Activated CD8-positive, alpha-beta memory T cell treated with anti-CD3 and anti-CD28 coated beads, Interleukin-2, amount 10 ng/mL, durations not matched to agents 7 days and 5 days (primary cell): ENCODE measurements around the gene U2AF1. TPM values are rescaled to one million over a fixed set of nuclear protein-coding genes. Genes with fewer than 3 reads are reported as not detected.
A peak's percentile ranks its signal among the peaks of the same experiment; 100 is the strongest.
"Not testable (repeated sequence)": the region's sequence is repeated elsewhere in the genome, so short reads cannot be mapped to it uniquely, and the experiment has no call there.

Experiments
- ATAC-seq: fragments of 150-1000 bp; cut with Tn5 transposase; one replicate; pipeline ENCODE4 v1.10.0; 2021; ENCODE audit warnings: moderate library complexity
- CTCF ChIA-PET: fragments of 350-600 bp; sonication (Branson Sonifier 250); formaldehyde crosslinking; loops from one replicate; lab custom pipeline; 2021; ENCODE audit warnings: antibody characterized with exemption; lab: Charles Lee
- DNase-seq: peaks from one replicate; pipeline ENCODE4 v3.0.0-alpha.2; 2020
- H3K27ac Mint-ChIP-seq: one replicate; pipeline ENCODE4 v1.8.0; 2021; ENCODE audit warnings: mild to moderate bottlenecking, mixed read lengths
- H3K27me3 Mint-ChIP-seq: one replicate; pipeline ENCODE4 v1.8.0; 2021; ENCODE audit warnings: mixed read lengths
- H3K36me3 Mint-ChIP-seq: one replicate; pipeline ENCODE4 v1.8.0; 2021; ENCODE audit warnings: mild to moderate bottlenecking, mixed read lengths
- H3K4me1 Mint-ChIP-seq: one replicate; pipeline ENCODE4 v1.8.0; 2021; ENCODE audit warnings: mixed read lengths
- H3K4me3 Mint-ChIP-seq: one replicate; pipeline ENCODE4 v1.8.0; 2021; ENCODE audit warnings: mild to moderate bottlenecking, moderate library complexity, mixed read lengths
- H3K9me3 Mint-ChIP-seq: one replicate; pipeline ENCODE4 v1.8.0; 2022; ENCODE audit warnings: low read depth, mixed read lengths
- total RNA-seq, 2 experiments: library from RNA; stranded (reverse); gene quantifications; one replicate each; pipeline ENCODE4 v1.2.3, GENCODE V29; 2021

The U2AF1 gene
- total RNA-seq, 2 experiments from 2014 or later: 16.4 to 18.8 TPM

- ATAC-seq, H3K27me3 Mint-ChIP-seq, H3K27ac Mint-ChIP-seq, H3K36me3 Mint-ChIP-seq, H3K4me1 Mint-ChIP-seq, DNase-seq, H3K9me3 Mint-ChIP-seq, CTCF ChIA-PET, H3K4me3 Mint-ChIP-seq: not testable (repeated sequence)
Observed at GRCh38 chr21:43104642-43105041, 2.7 kb downstream of the U2AF1 start.

GRCh38 chr21:43102281-43102680 is 5.1 kb downstream of the U2AF1 start:
- H3K9me3 Mint-ChIP-seq, CTCF ChIA-PET, H3K4me3 Mint-ChIP-seq, H3K27me3 Mint-ChIP-seq, DNase-seq, ATAC-seq, H3K27ac Mint-ChIP-seq, H3K4me1 Mint-ChIP-seq, H3K36me3 Mint-ChIP-seq: not testable (repeated sequence)

GRCh38 chr21:43101676-43102075 is 5.7 kb downstream of the U2AF1 start:
- CTCF ChIA-PET, H3K36me3 Mint-ChIP-seq, DNase-seq, H3K27ac Mint-ChIP-seq, H3K4me3 Mint-ChIP-seq, ATAC-seq, H3K27me3 Mint-ChIP-seq, H3K4me1 Mint-ChIP-seq, H3K9me3 Mint-ChIP-seq: not testable (repeated sequence)

- H3K27ac Mint-ChIP-seq, DNase-seq, H3K4me1 Mint-ChIP-seq, H3K4me3 Mint-ChIP-seq, H3K9me3 Mint-ChIP-seq, CTCF ChIA-PET, H3K36me3 Mint-ChIP-seq, ATAC-seq, H3K27me3 Mint-ChIP-seq: not testable (repeated sequence)
Observed at GRCh38 chr21:43101000-43101399, 6.4 kb downstream of the U2AF1 start.

GRCh38 chr21:43091979-43092614 is 15.3 kb downstream of the U2AF1 start:
- H3K36me3 Mint-ChIP-seq, H3K9me3 Mint-ChIP-seq, H3K4me1 Mint-ChIP-seq, CTCF ChIA-PET, H3K27me3 Mint-ChIP-seq, H3K27ac Mint-ChIP-seq, DNase-seq, H3K4me3 Mint-ChIP-seq: not testable (repeated sequence)
- ATAC-seq: peak; percentile 20

GRCh38 chr21:43090947-43091346 is 16.4 kb downstream of the U2AF1 start:
- DNase-seq, H3K27ac Mint-ChIP-seq, ATAC-seq, H3K4me3 Mint-ChIP-seq, H3K4me1 Mint-ChIP-seq, H3K27me3 Mint-ChIP-seq, CTCF ChIA-PET, H3K9me3 Mint-ChIP-seq, H3K36me3 Mint-ChIP-seq: not testable (repeated sequence)

GRCh38 chr21:43089463-43089862 is 17.9 kb downstream of the U2AF1 start:
- ATAC-seq, H3K4me1 Mint-ChIP-seq, DNase-seq, H3K27ac Mint-ChIP-seq, H3K27me3 Mint-ChIP-seq, CTCF ChIA-PET, H3K4me3 Mint-ChIP-seq, H3K36me3 Mint-ChIP-seq, H3K9me3 Mint-ChIP-seq: not testable (repeated sequence)

- H3K4me3 Mint-ChIP-seq, H3K4me1 Mint-ChIP-seq, ATAC-seq, H3K27me3 Mint-ChIP-seq, H3K27ac Mint-ChIP-seq, DNase-seq, H3K9me3 Mint-ChIP-seq, H3K36me3 Mint-ChIP-seq, CTCF ChIA-PET: not testable (repeated sequence)
Observed at GRCh38 chr21:43082587-43083300, 24.6 kb downstream of the U2AF1 start.

GRCh38 chr21:43076643-43077042 is 30.7 kb downstream of the U2AF1 start:
- H3K9me3 Mint-ChIP-seq, CTCF ChIA-PET, H3K36me3 Mint-ChIP-seq, H3K27me3 Mint-ChIP-seq, H3K4me3 Mint-ChIP-seq, ATAC-seq, DNase-seq, H3K27ac Mint-ChIP-seq, H3K4me1 Mint-ChIP-seq: not testable (repeated sequence)

- H3K4me3 Mint-ChIP-seq, DNase-seq, H3K27me3 Mint-ChIP-seq, CTCF ChIA-PET, H3K36me3 Mint-ChIP-seq, H3K27ac Mint-ChIP-seq, H3K9me3 Mint-ChIP-seq, H3K4me1 Mint-ChIP-seq: not testable (repeated sequence)
- ATAC-seq: peak; percentile 29
Observed at GRCh38 chr21:43076023-43076637, 31.2 kb downstream of the U2AF1 start.

- H3K9me3 Mint-ChIP-seq, H3K27me3 Mint-ChIP-seq, H3K4me1 Mint-ChIP-seq, H3K27ac Mint-ChIP-seq, CTCF ChIA-PET, H3K36me3 Mint-ChIP-seq, H3K4me3 Mint-ChIP-seq, DNase-seq: not testable (repeated sequence)
- ATAC-seq: peak; percentile 61
Observed at GRCh38 chr21:43075170-43076022, 32.0 kb downstream of the U2AF1 start, which contains the start of gene CBS. Gene CBS (minus strand): TSS chr21:43075835. CDS start chr21:43072193, 3,642 bp downstream.

- CTCF ChIA-PET, DNase-seq, H3K27ac Mint-ChIP-seq, H3K36me3 Mint-ChIP-seq, H3K9me3 Mint-ChIP-seq, ATAC-seq, H3K4me3 Mint-ChIP-seq, H3K27me3 Mint-ChIP-seq, H3K4me1 Mint-ChIP-seq: not testable (repeated sequence)
Observed at GRCh38 chr21:43074401-43075169, 32.8 kb downstream of the U2AF1 start.

- ATAC-seq, H3K27ac Mint-ChIP-seq, H3K4me1 Mint-ChIP-seq, H3K27me3 Mint-ChIP-seq, H3K36me3 Mint-ChIP-seq, CTCF ChIA-PET, H3K9me3 Mint-ChIP-seq, DNase-seq, H3K4me3 Mint-ChIP-seq: not testable (repeated sequence)
Observed at GRCh38 chr21:43072742-43073141, 34.6 kb downstream of the U2AF1 start.
